Brain microvascular endothelial cell (primary cell): Measurements from ENCODE around the gene PPT2.

Experiments
- DNase-seq: peaks from one replicate; pipeline ENCODE4 v3.0.0-alpha.2; 2020
- H3K27ac ChIP-seq: fragments of 250-450 bp; sonication (Bioruptor Pico); 2 replicates; pipeline ENCODE4 v1.5.1; 2020; ENCODE audit warnings: mild to moderate bottlenecking, moderate library complexity
- H3K27me3 ChIP-seq: fragments of 250-450 bp; sonication (Bioruptor Pico); replicated peaks from 2 replicates; pipeline ENCODE4 v1.5.1; 2020; ENCODE audit warnings: mild to moderate bottlenecking
- H3K36me3 ChIP-seq: fragments of 250-450 bp; sonication (Bioruptor Pico); replicated peaks from 2 replicates; pipeline ENCODE4 v1.5.1; 2020; ENCODE audit warnings: mild to moderate bottlenecking
- H3K4me3 ChIP-seq: 2 replicates; pipeline ENCODE4 v1.5.1; 2011; ENCODE audit warnings: low read depth, mild to moderate bottlenecking, control low read depth, low read length, moderate library complexity
- CTCF ChIP-seq: IDR thresholded peaks from 2 replicates; pipeline ENCODE4 v1.5.1; 2011; ENCODE audit warnings: low read depth, mild to moderate bottlenecking, moderate library complexity, low read length, control low read depth, inconsistent platforms; ENCODE audit errors: missing control alignments
- in situ Hi-C: cut with HindIII; loops from 2 replicates; pipeline ENCODE4 v1.10.0; 2017; ENCODE audit warnings: low sequenced_read_pairs, low pct_ligation_motif_present

Gene PPT2

GRCh38 chr6:32167761-32168262 is 13.9 kb downstream of the PPT2 start:
- Histone ChIP-seq H3K36me3 (peaks cover 42% of the 10 kb centered on the region), H3K4me3 (no peak overlapping the region), H3K27me3 (no peaks in the 10 kb centered on the region), H3K27ac (no peak overlapping the region)
- in situ Hi-C loops = no loop called here
- no peak for DNase-seq
- TF ChIP-seq CTCF = no peak

GRCh38 chr6:32168350-32168749 is 14.4 kb downstream of the PPT2 start:
- no peak for DNase-seq
- Histone ChIP-seq H3K27ac (no peak overlapping the region), H3K36me3 (peaks cover 42% of the 10 kb centered on the region)

GRCh38 chr6:32168807-32169591 is 15.1 kb downstream of the PPT2 start:
- in situ Hi-C loops = no loop called here
- TF ChIP-seq CTCF = peak; percentile 4
- Histone ChIP-seq H3K27me3 (no peaks in the 10 kb centered on the region), H3K27ac (no peak overlapping the region), H3K36me3 (peaks cover 42% of the 10 kb centered on the region), H3K4me3 (no peak overlapping the region)
- DNase-seq = no peak

More at GRCh38 chr6:32168350-32168749, 14.4 kb downstream of the PPT2 start:
- no peak for TF ChIP-seq CTCF
- Histone ChIP-seq H3K27me3 (no peaks in the 10 kb centered on the region), H3K4me3 (no peak overlapping the region)
- in situ Hi-C loops = no loop called here

GRCh38 chr6:32170294-32170693 is 16.4 kb downstream of the PPT2 start:
- TF ChIP-seq CTCF = no peak
- Histone ChIP-seq H3K4me3 (no peak overlapping the region), H3K27ac (no peak overlapping the region), H3K36me3 (peaks cover 42% of the 10 kb centered on the region), H3K27me3 (no peaks in the 10 kb centered on the region)
- in situ Hi-C loops = no loop called here
- no peak for DNase-seq

- no peak overlapping the region for H3K27ac ChIP-seq
- H3K27me3 ChIP-seq = no peaks in the 10 kb centered on the region
- no peak for DNase-seq
- H3K4me3 ChIP-seq = no peak overlapping the region
- peaks cover 42% of the 10 kb centered on the region for H3K36me3 ChIP-seq
- TF ChIP-seq CTCF = no peak
- in situ Hi-C loops = no loop called here
Measured at GRCh38 chr6:32171234-32171633, 17.3 kb downstream of the PPT2 start.
